Measurements from ENCODE around the gene TEC. TPM values are rescaled to one million over a fixed set of nuclear protein-coding genes. Genes with fewer than 3 reads are reported as not detected.

TEC gene
- total and polyA plus RNA-seq, 8 donors, result 4.5 to 10.6 (median 7.6) TPM

DNA sequence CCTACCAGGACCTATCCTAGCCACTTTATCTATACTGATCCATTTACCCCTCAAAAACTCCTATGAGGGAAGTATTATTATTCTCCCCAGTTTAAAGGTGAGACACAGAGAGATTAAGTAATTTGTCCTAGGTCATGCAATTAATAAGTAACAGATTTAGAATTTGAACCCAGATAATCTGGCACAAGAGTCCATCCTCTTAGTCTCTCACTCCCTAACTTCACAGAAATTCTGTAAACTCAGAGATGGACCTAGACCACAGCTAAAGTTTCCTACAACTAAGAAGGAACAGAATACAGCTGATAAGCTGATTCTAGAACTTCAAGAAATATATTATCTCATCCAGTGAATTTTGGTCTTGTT lies 58.7 kb downstream of the TEC start:
- intact Hi-C loops (cut with DNase I), result no loop called here
- no peaks in the 10 kb centered on the region for H3K36me3 ChIP-seq
- no peaks in the 10 kb centered on the region for H3K27me3 ChIP-seq
- peaks cover 0 to 6% of the 10 kb centered on the region in 2 donors for H3K4me1 ChIP-seq
- H3K27ac ChIP-seq, result no peak overlapping the region
- TF ChIP-seq, protein P1, sequence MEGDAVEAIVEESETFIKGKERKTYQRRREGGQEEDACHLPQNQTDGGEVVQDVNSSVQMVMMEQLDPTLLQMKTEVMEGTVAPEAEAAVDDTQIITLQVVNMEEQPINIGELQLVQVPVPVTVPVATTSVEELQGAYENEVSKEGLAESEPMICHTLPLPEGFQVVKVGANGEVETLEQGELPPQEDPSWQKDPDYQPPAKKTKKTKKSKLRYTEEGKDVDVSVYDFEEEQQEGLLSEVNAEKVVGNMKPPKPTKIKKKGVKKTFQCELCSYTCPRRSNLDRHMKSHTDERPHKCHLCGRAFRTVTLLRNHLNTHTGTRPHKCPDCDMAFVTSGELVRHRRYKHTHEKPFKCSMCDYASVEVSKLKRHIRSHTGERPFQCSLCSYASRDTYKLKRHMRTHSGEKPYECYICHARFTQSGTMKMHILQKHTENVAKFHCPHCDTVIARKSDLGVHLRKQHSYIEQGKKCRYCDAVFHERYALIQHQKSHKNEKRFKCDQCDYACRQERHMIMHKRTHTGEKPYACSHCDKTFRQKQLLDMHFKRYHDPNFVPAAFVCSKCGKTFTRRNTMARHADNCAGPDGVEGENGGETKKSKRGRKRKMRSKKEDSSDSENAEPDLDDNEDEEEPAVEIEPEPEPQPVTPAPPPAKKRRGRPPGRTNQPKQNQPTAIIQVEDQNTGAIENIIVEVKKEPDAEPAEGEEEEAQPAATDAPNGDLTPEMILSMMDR (IDR thresholded peaks at IDR 0.05), result no peak
- no peaks in the 10 kb centered on the region for H3K9me3 ChIP-seq
- no peak for DNase-seq
- ATAC-seq, result no peak
- no peak overlapping the region for H3K4me3 ChIP-seq

DNA sequence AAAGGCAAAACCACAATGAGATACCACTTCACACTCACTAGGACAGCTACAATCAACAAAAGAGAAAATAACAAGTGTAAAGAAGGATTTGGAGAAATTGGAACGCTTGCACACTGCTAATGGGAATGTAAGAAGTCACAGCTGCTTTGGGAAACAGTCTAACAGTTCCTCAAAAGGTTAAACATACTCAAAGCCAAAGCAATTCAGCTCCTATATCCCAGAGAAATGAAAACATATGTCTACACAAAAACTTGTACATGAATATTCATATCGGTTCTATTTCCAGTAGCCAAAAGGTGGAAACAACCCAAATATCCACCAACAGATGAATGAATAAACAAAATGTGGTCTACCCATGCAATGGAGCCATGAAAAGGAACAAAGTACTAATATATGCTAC lies 64.0 kb downstream of the TEC start:
- intact Hi-C loops (cut with DNase I), result no loop called here
- Histone ChIP-seq H3K4me1 (peaks cover 0 to 6% of the 10 kb centered on the region in 2 donors), H3K9me3 (no peaks in the 10 kb centered on the region), H3K27ac (no peak overlapping the region), H3K36me3 (no peaks in the 10 kb centered on the region), H3K27me3 (no peaks in the 10 kb centered on the region), H3K4me3 (no peak overlapping the region)
- no peak for ATAC-seq
- TF ChIP-seq, protein P1 (IDR thresholded peaks at IDR 0.05), result no peak
- no peak for DNase-seq

DNA sequence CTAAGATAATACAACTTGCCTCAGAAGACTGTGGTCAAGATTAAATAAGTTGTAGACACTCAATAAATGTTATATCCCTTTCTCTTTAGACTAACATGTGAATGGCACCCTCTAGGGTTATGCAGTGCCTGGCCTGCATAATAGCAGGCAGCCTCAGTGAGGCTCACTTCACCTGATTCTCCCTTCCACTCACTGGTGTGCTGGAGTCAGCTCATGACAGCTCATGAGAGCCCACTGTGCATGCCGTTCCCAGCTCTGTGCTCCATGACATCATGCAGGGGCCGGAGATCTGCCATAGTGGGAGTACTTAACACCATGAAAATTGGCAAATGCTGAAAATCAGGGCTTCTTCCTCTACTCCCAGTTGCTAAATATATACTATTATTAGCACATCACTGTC lies 64.5 kb downstream of the TEC start:
- intact Hi-C loops (cut with DNase I), result no loop called here
- Histone ChIP-seq H3K9me3 (no peaks in the 10 kb centered on the region), H3K36me3 (no peaks in the 10 kb centered on the region), H3K4me3 (no peak overlapping the region), H3K27me3 (no peaks in the 10 kb centered on the region), H3K27ac (no peak overlapping the region), H3K4me1 (peaks cover 0 to 6% of the 10 kb centered on the region in 2 donors)
- no peak for ATAC-seq
- no peak for DNase-seq
- TF ChIP-seq, protein P1 (IDR thresholded peaks at IDR 0.05), result no peak

DNA sequence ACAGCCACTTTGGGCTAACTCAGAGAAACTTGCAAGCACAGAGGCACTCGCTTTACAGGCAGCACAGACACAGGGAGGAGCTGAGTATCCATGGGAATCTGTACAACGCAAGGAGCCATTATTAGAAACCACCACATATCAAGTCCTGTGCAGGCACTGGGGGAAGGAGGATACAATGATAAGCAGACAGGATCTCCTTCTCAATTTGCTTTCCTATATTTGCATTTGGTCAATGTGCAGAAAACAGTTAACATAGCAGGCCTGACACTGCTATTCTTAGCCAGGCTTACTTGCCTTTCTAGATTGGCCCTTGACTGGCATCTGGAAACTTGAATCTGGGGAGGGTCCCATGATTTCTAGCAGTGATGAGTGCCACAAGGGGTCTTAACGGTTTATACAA lies 65.8 kb downstream of the TEC start:
- H3K4me1 ChIP-seq, result peaks cover 0 to 6% of the 10 kb centered on the region in 2 donors
- intact Hi-C loops (cut with DNase I), result no loop called here
- ATAC-seq (no peak), DNase-seq (no peak)
- no peaks in the 10 kb centered on the region for H3K27me3 ChIP-seq
- TF ChIP-seq, protein P1 (IDR thresholded peaks at IDR 0.05), result no peak
- H3K36me3 ChIP-seq, result no peaks in the 10 kb centered on the region
- no peak overlapping the region for H3K27ac ChIP-seq
- no peaks in the 10 kb centered on the region for H3K9me3 ChIP-seq
- H3K4me3 ChIP-seq, result no peak overlapping the region

DNA sequence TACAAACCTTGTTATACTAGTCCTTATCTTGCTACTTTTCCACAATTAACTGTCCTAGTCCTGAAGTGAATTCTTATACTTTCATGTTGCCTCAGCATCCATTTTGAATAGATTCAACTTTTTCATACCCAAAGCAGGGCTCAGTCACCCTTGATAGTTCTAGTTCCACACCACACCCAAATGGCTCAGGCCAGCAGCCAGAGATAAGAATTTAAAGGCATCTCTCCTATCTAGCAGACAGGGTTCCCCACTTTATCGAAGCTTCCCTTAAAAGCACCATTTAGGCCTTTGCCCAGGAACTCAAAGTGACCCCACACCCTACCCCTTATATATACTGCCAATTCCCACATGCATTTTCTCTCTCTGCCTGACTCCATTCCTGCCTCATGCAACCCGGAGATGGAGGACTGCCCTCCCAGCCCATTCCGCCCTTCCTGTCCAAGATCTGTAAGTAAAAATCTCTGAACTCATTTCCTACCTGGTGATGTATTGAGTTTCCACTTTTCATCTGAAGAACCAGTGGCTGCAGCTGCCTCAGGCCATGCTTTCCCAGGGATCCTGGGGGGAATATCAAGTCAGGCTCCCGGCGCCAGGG lies 71.9 kb downstream of the TEC start:
- H3K36me3 ChIP-seq, result no peaks in the 10 kb centered on the region
- H3K4me3 ChIP-seq, result no peak overlapping the region
- H3K9me3 ChIP-seq, result no peaks in the 10 kb centered on the region
- TF ChIP-seq, protein P1 (IDR thresholded peaks at IDR 0.05), result no peak
- H3K27ac ChIP-seq, result no peak overlapping the region
- peaks cover 0 to 10% of the 10 kb centered on the region in 2 donors for H3K4me1 ChIP-seq
- DNase-seq (no peak), ATAC-seq (no peak)
- intact Hi-C loops (cut with DNase I), result no loop called here
- H3K27me3 ChIP-seq, result no peaks in the 10 kb centered on the region

Data from left lung (tissue), 10 donors.